Measurements from ENCODE around the gene GPR139.

GPR139 gene

GRCh38 chr16:19997734-19998133 lies 76.0 kb downstream of the GPR139 start:
- TF ChIP-seq POLR2AphosphoS5 (IDR thresholded peaks at IDR 0.05; ENCODE audit: low read depth, low read length): no peak
- TF ChIP-seq FOXP2 (optimal IDR thresholded peaks at IDR 0.05; ENCODE audit: borderline replicate concordance, extremely low read depth, extremely low read length, insufficient read depth): no peak
- no peak for TF ChIP-seq TAF1 (IDR thresholded peaks at IDR 0.05; ENCODE audit: borderline replicate concordance, insufficient read depth, low read length)
- no peak for TF ChIP-seq SIN3A (IDR thresholded peaks at IDR 0.05; ENCODE audit: borderline replicate concordance, insufficient read depth, low read length)
- TF ChIP-seq, protein P1, sequence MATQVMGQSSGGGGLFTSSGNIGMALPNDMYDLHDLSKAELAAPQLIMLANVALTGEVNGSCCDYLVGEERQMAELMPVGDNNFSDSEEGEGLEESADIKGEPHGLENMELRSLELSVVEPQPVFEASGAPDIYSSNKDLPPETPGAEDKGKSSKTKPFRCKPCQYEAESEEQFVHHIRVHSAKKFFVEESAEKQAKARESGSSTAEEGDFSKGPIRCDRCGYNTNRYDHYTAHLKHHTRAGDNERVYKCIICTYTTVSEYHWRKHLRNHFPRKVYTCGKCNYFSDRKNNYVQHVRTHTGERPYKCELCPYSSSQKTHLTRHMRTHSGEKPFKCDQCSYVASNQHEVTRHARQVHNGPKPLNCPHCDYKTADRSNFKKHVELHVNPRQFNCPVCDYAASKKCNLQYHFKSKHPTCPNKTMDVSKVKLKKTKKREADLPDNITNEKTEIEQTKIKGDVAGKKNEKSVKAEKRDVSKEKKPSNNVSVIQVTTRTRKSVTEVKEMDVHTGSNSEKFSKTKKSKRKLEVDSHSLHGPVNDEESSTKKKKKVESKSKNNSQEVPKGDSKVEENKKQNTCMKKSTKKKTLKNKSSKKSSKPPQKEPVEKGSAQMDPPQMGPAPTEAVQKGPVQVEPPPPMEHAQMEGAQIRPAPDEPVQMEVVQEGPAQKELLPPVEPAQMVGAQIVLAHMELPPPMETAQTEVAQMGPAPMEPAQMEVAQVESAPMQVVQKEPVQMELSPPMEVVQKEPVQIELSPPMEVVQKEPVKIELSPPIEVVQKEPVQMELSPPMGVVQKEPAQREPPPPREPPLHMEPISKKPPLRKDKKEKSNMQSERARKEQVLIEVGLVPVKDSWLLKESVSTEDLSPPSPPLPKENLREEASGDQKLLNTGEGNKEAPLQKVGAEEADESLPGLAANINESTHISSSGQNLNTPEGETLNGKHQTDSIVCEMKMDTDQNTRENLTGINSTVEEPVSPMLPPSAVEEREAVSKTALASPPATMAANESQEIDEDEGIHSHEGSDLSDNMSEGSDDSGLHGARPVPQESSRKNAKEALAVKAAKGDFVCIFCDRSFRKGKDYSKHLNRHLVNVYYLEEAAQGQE (IDR thresholded peaks at IDR 0.05; ENCODE audit: insufficient read depth in 1 of 2, low read depth in 2 of 2, low read length in 2 of 2): no peak

GRCh38 chr16:19997264-19997663 lies 76.4 kb downstream of the GPR139 start:
- TF ChIP-seq POLR2AphosphoS5 (IDR thresholded peaks at IDR 0.05; ENCODE audit: low read depth, low read length) (no peak), TAF1 (IDR thresholded peaks at IDR 0.05; ENCODE audit: borderline replicate concordance, insufficient read depth, low read length) (no peak), FOXP2 (optimal IDR thresholded peaks at IDR 0.05; ENCODE audit: borderline replicate concordance, extremely low read depth, extremely low read length, insufficient read depth) (no peak), SIN3A (IDR thresholded peaks at IDR 0.05; ENCODE audit: borderline replicate concordance, insufficient read depth, low read length) (no peak)
- TF ChIP-seq, protein P1 (IDR thresholded peaks at IDR 0.05; ENCODE audit: insufficient read depth in 1 of 2, low read depth in 2 of 2, low read length in 2 of 2): no peak

GRCh38 chr16:19994466-19995170 lies 79.1 kb downstream of the GPR139 start:
- TF ChIP-seq SIN3A (IDR thresholded peaks at IDR 0.05; ENCODE audit: borderline replicate concordance, insufficient read depth, low read length) (no peak), TAF1 (IDR thresholded peaks at IDR 0.05; ENCODE audit: borderline replicate concordance, insufficient read depth, low read length) (no peak), POLR2AphosphoS5 (IDR thresholded peaks at IDR 0.05; ENCODE audit: low read depth, low read length) (no peak), FOXP2 (optimal IDR thresholded peaks at IDR 0.05; ENCODE audit: borderline replicate concordance, extremely low read depth, extremely low read length, insufficient read depth) (no peak)
- TF ChIP-seq, protein P1 (IDR thresholded peaks at IDR 0.05; ENCODE audit: insufficient read depth in 1 of 2, low read depth in 2 of 2, low read length in 2 of 2): no peak

DNA sequence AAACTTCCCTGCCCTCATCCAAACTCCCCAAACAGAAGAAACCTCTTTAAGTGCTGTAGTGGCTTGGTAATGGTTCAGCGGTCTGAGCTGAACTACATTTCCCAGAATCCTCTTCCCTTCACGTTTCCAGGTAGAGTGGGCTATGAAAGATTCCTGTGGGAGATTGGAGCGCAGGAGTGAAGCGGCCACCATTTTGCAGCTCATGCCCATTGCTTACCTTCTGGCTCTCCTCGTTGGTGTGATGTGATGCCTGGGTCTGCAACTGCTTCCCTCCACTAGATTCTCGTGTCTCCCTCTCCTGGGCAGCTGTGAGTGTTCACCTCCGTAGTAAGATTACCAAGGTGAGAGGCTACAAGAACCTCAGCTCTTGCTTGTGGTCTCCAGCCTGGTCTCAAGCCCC lies 82.1 kb downstream of the GPR139 start:
- TF ChIP-seq POLR2AphosphoS5 (IDR thresholded peaks at IDR 0.05; ENCODE audit: low read depth, low read length): no peak

DNA sequence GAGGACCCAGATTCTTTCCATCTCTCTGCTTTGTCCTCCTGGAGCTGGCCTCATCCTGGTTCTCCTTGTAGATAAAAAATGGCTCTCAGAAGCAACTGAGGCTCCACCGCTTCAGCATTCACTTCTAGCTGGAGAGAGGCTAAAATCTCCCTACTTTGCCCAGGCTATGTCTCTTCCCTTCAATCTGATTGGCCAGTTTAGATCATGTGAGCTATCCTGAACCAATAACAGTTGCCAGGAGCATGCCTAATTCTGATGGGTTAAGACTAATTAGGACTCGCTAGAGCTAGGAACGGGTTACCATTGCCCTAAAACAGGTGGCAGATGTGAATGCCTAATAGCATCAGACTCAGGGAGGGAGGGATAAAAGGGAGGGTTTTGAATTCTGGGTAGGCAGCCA lies 89.6 kb downstream of the GPR139 start:
- TF ChIP-seq FOXP2 (optimal IDR thresholded peaks at IDR 0.05; ENCODE audit: borderline replicate concordance, extremely low read depth, extremely low read length, insufficient read depth) (no peak), SIN3A (IDR thresholded peaks at IDR 0.05; ENCODE audit: borderline replicate concordance, insufficient read depth, low read length) (no peak), POLR2AphosphoS5 (IDR thresholded peaks at IDR 0.05; ENCODE audit: low read depth, low read length) (no peak), TAF1 (IDR thresholded peaks at IDR 0.05; ENCODE audit: borderline replicate concordance, insufficient read depth, low read length) (no peak)
- TF ChIP-seq, protein P1 (IDR thresholded peaks at IDR 0.05; ENCODE audit: insufficient read depth in 1 of 2, low read depth in 2 of 2, low read length in 2 of 2): no peak
